ENCODE data around the gene RPL6.
"Not testable (repeated sequence)": the region's sequence is repeated elsewhere in the genome, so short reads cannot be mapped to it uniquely, and the experiment has no call there.

The RPL6 gene

GRCh38 chr12:112456029-112456428, 46.6 kb upstream of the RPL6 start:
- no peak overlapping the region for H3K23ac ChIP-seq (ENCODE audit: low read length)
- H3K79me2 ChIP-seq (ENCODE audit: control insufficient read depth, insufficient read depth, low read length, poor library complexity): no peaks in the 10 kb centered on the region
- H3K79me1 ChIP-seq (ENCODE audit: low read length): no peaks in the 10 kb centered on the region
- no peak overlapping the region for H2BK120ac ChIP-seq (ENCODE audit: insufficient read depth, low read length, poor library complexity)
- H3K9ac ChIP-seq (ENCODE audit: low read length): no peak overlapping the region
- H3K18ac ChIP-seq (ENCODE audit: low read length): no peak overlapping the region
- peaks cover 2% of the 10 kb centered on the region for H3K9me3 ChIP-seq (ENCODE audit: insufficient read depth, low read depth, low read length)
- H3K4me3 ChIP-seq (ENCODE audit: low read depth, low read length): no peak overlapping the region
- no peaks in the 10 kb centered on the region for H3K27me3 ChIP-seq (ENCODE audit: insufficient read depth, low read length)
- peaks cover 33 to 38% of the 10 kb centered on the region in 2 experiments for H3K36me3 ChIP-seq (ENCODE audit: control insufficient read depth in 1 of 2, insufficient read depth in 2 of 2, low read length in 2 of 2)
- no peak overlapping the region for H2BK12ac ChIP-seq (ENCODE audit: low read length)
- H2AFZ ChIP-seq (ENCODE audit: insufficient read depth, low read length, poor library complexity): no peak overlapping the region
- no CpG with 5 or more reads among the region's 7 CpGs for WGBS (ENCODE audit: extremely low coverage, insufficient coverage, insufficient read length)
- H2AK5ac ChIP-seq (ENCODE audit: low read length): no peak overlapping the region
- H4K12ac ChIP-seq (ENCODE audit: low read depth, low read length): no peak overlapping the region
- H4K91ac ChIP-seq (ENCODE audit: low read depth, low read length): no peak overlapping the region
- no peak overlapping the region for H3K14ac ChIP-seq (ENCODE audit: low read length)
- no peak overlapping the region for H4K8ac ChIP-seq (ENCODE audit: low read depth, low read length)
- H3K4me2 ChIP-seq (ENCODE audit: low read length): no peak overlapping the region
- H3K27ac ChIP-seq (ENCODE audit: low read depth, low read length): no peak overlapping the region
- no peak overlapping the region for H2BK5ac ChIP-seq (ENCODE audit: low read depth, low read length, poor library complexity)
- no peak for DNase-seq
- no peak overlapping the region for H3K4ac ChIP-seq (ENCODE audit: low read depth, low read length)
- no peaks in the 10 kb centered on the region for H3K4me1 ChIP-seq (ENCODE audit: control insufficient read depth in 1 of 2, insufficient read depth in 2 of 2, low read length in 2 of 2)

GRCh38 chr12:112450725-112451124, 41.3 kb upstream of the RPL6 start:
- Histone ChIP-seq H3K79me1 (ENCODE audit: low read length) (no peaks in the 10 kb centered on the region), H3K4ac (ENCODE audit: low read depth, low read length) (no peak overlapping the region), H3K18ac (ENCODE audit: low read length) (no peak overlapping the region), H3K23ac (ENCODE audit: low read length) (no peak overlapping the region), H3K9me3 (ENCODE audit: insufficient read depth, low read depth, low read length) (no peaks in the 10 kb centered on the region), H3K14ac (ENCODE audit: low read length) (no peak overlapping the region), H4K8ac (ENCODE audit: low read depth, low read length) (no peak overlapping the region), H4K12ac (ENCODE audit: low read depth, low read length) (no peak overlapping the region), H3K27me3 (ENCODE audit: insufficient read depth, low read length) (no peaks in the 10 kb centered on the region), H2BK120ac (ENCODE audit: insufficient read depth, low read length, poor library complexity) (no peak overlapping the region), H3K4me3 (ENCODE audit: low read depth, low read length) (no peak overlapping the region), H3K4me2 (ENCODE audit: low read length) (no peak overlapping the region), H3K9ac (ENCODE audit: low read length) (no peak overlapping the region), H4K91ac (ENCODE audit: low read depth, low read length) (no peak overlapping the region), H3K4me1 (ENCODE audit: control insufficient read depth in 1 of 2, insufficient read depth in 2 of 2, low read length in 2 of 2) (no peaks in the 10 kb centered on the region), H2AFZ (ENCODE audit: insufficient read depth, low read length, poor library complexity) (no peak overlapping the region), H3K36me3 (ENCODE audit: control insufficient read depth in 1 of 2, insufficient read depth in 2 of 2, low read length in 2 of 2) (peaks cover 40 to 47% of the 10 kb centered on the region in 2 experiments), H2AK5ac (ENCODE audit: low read length) (no peak overlapping the region), H3K27ac (ENCODE audit: low read depth, low read length) (no peak overlapping the region), H3K79me2 (ENCODE audit: control insufficient read depth, insufficient read depth, low read length, poor library complexity) (no peaks in the 10 kb centered on the region), H2BK5ac (ENCODE audit: low read depth, low read length, poor library complexity) (no peak overlapping the region), H2BK12ac (ENCODE audit: low read length) (no peak overlapping the region)
- no peak for DNase-seq
- no CpG with 5 or more reads among the region's 4 CpGs for WGBS (ENCODE audit: extremely low coverage, insufficient coverage, insufficient read length)

GRCh38 chr12:112448165-112448564, 38.8 kb upstream of the RPL6 start:
- not testable (repeated sequence) for DNase-seq; H4K91ac ChIP-seq (ENCODE audit: low read depth, low read length); H2AK5ac ChIP-seq (ENCODE audit: low read length); H3K18ac ChIP-seq (ENCODE audit: low read length); H3K4me3 ChIP-seq (ENCODE audit: low read depth, low read length); H3K14ac ChIP-seq (ENCODE audit: low read length); H3K27ac ChIP-seq (ENCODE audit: low read depth, low read length); H3K79me1 ChIP-seq (ENCODE audit: low read length); H2BK120ac ChIP-seq (ENCODE audit: insufficient read depth, low read length, poor library complexity); H3K9me3 ChIP-seq (ENCODE audit: insufficient read depth, low read depth, low read length); H4K8ac ChIP-seq (ENCODE audit: low read depth, low read length); H3K4me1 ChIP-seq (ENCODE audit: control insufficient read depth in 1 of 2, insufficient read depth in 2 of 2, low read length in 2 of 2); H3K79me2 ChIP-seq (ENCODE audit: control insufficient read depth, insufficient read depth, low read length, poor library complexity); H3K27me3 ChIP-seq (ENCODE audit: insufficient read depth, low read length); H3K9ac ChIP-seq (ENCODE audit: low read length); H2AFZ ChIP-seq (ENCODE audit: insufficient read depth, low read length, poor library complexity); H3K4me2 ChIP-seq (ENCODE audit: low read length); H3K23ac ChIP-seq (ENCODE audit: low read length); H4K12ac ChIP-seq (ENCODE audit: low read depth, low read length); H2BK5ac ChIP-seq (ENCODE audit: low read depth, low read length, poor library complexity); H2BK12ac ChIP-seq (ENCODE audit: low read length); H3K4ac ChIP-seq (ENCODE audit: low read depth, low read length)
- H3K36me3 ChIP-seq (ENCODE audit: control insufficient read depth in 1 of 2, insufficient read depth in 2 of 2, low read length in 2 of 2): peaks cover 26 to 31% of the 10 kb centered on the region in 2 experiments
- no CpG with 5 or more reads among the region's 2 CpGs for WGBS (ENCODE audit: extremely low coverage, insufficient coverage, insufficient read length)

- WGBS (ENCODE audit: extremely low coverage, insufficient coverage, insufficient read length): no CpG with 5 or more reads among the region's 3 CpGs
- no peaks in the 10 kb centered on the region for H3K9me3 ChIP-seq (ENCODE audit: insufficient read depth, low read depth, low read length)
Observed at GRCh38 chr12:112447106-112447505, 37.7 kb upstream of the RPL6 start.

More at GRCh38 chr12:112447106-112447505, 37.7 kb upstream of the RPL6 start:
- no peak overlapping the region for H2BK5ac ChIP-seq (ENCODE audit: low read depth, low read length, poor library complexity)
- no peak overlapping the region for H4K12ac ChIP-seq (ENCODE audit: low read depth, low read length)
- no peak overlapping the region for H3K23ac ChIP-seq (ENCODE audit: low read length)
- H4K91ac ChIP-seq (ENCODE audit: low read depth, low read length): no peak overlapping the region
- H2BK12ac ChIP-seq (ENCODE audit: low read length): no peak overlapping the region
- no peaks in the 10 kb centered on the region for H3K79me1 ChIP-seq (ENCODE audit: low read length)
- H4K8ac ChIP-seq (ENCODE audit: low read depth, low read length): no peak overlapping the region
- no peak overlapping the region for H2BK120ac ChIP-seq (ENCODE audit: insufficient read depth, low read length, poor library complexity)
- peaks cover 25 to 30% of the 10 kb centered on the region in 2 experiments for H3K36me3 ChIP-seq (ENCODE audit: control insufficient read depth in 1 of 2, insufficient read depth in 2 of 2, low read length in 2 of 2)
- H3K9ac ChIP-seq (ENCODE audit: low read length): no peak overlapping the region
- H3K14ac ChIP-seq (ENCODE audit: low read length): no peak overlapping the region
- H3K4me3 ChIP-seq (ENCODE audit: low read depth, low read length): no peak overlapping the region
- no peak overlapping the region for H2AFZ ChIP-seq (ENCODE audit: insufficient read depth, low read length, poor library complexity)
- H3K4me2 ChIP-seq (ENCODE audit: low read length): no peak overlapping the region
- no peak overlapping the region for H3K27ac ChIP-seq (ENCODE audit: low read depth, low read length)
- H3K4me1 ChIP-seq (ENCODE audit: control insufficient read depth in 1 of 2, insufficient read depth in 2 of 2, low read length in 2 of 2): no peaks in the 10 kb centered on the region
- no peak overlapping the region for H3K4ac ChIP-seq (ENCODE audit: low read depth, low read length)
- H3K79me2 ChIP-seq (ENCODE audit: control insufficient read depth, insufficient read depth, low read length, poor library complexity): no peaks in the 10 kb centered on the region
- H3K27me3 ChIP-seq (ENCODE audit: insufficient read depth, low read length): no peaks in the 10 kb centered on the region
- no peak for DNase-seq
- H3K18ac ChIP-seq (ENCODE audit: low read length): no peak overlapping the region
- no peak overlapping the region for H2AK5ac ChIP-seq (ENCODE audit: low read length)

Measured in trophoblast cell (in vitro differentiated cells and primary cell).